HL-60 (cell line): ENCODE measurements around the gene IL9.

ENCODE experiments used
- DNase-seq, 2 experiments: peaks; one replicate each; pipeline ENCODE4 v3.0.0-alpha.2; 2010 to 2020; ENCODE audit warnings: low read depth in 1 of 2, low spot score in 1 of 2
- H3K27ac ChIP-seq: fragments of 250-450 bp; sonication (Bioruptor Pico); replicated peaks from 2 replicates; pipeline ENCODE4 v1.5.1; 2020; ENCODE audit warnings: mild to moderate bottlenecking, moderate library complexity
- H3K27me3 ChIP-seq: fragments of 250-450 bp; sonication (Bioruptor Pico); 2 replicates; pipeline ENCODE4 v1.5.1; 2021; ENCODE audit warnings: mild to moderate bottlenecking, moderate library complexity; ENCODE audit not compliant: insufficient read depth, poor library complexity, severe bottlenecking
- H3K4me3 ChIP-seq: replicated peaks from 2 replicates; pipeline ENCODE4 v1.5.1; 2011; ENCODE audit warnings: mild to moderate bottlenecking, control low read depth, low read length; ENCODE audit not compliant: insufficient read depth
- GABPA ChIP-seq: IDR thresholded peaks from 2 replicates; pipeline ENCODE4 v1.6.1; 2012; ENCODE audit warnings: low read depth
- POLR2AphosphoS5 ChIP-seq: IDR thresholded peaks from 2 replicates; pipeline ENCODE4 v1.6.1; 2012; ENCODE audit warnings: low read depth
- SPI1 ChIP-seq: IDR thresholded peaks from 2 replicates; pipeline ENCODE4 v1.6.1; 2012; ENCODE audit warnings: low read depth, mild to moderate bottlenecking, borderline replicate concordance
- TF ChIP-seq, protein P1 (sequence below): IDR thresholded peaks from 2 replicates; pipeline ENCODE4 v1.6.1; 2012; ENCODE audit warnings: low read depth; ENCODE audit not compliant: insufficient replicate concordance
- TF ChIP-seq, protein P2 (sequence below): IDR thresholded peaks from one replicate; pipeline ENCODE4 v1.5.1; 2011; ENCODE audit warnings: low read length, control low read depth, inconsistent platforms; ENCODE audit not compliant: insufficient read depth

IL9 gene

DNA sequence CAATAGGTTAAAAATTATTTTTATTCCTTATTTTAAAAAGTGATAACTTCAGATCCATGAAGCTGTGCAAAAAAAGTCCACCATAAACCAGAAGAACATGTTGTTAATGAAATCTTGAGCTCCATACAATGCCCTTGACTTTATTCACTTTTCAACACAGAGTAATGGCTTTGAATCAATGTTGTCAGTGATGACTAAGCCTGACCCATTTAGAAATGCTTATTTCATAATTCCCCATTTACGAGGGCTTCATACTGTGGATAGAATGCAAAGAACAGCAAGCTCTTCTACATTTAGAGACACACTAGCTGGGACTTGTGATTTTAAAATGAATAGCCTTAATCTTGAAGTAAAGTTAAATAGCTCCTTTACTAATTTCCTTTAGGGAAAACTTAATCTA is 25.7 kb upstream of the IL9 start:
- Histone ChIP-seq H3K27me3 (no peaks in the 10 kb centered on the region), H3K4me3 (no peak overlapping the region), H3K27ac (no peak overlapping the region)
- no peak for DNase-seq
- TF ChIP-seq, protein P1, sequence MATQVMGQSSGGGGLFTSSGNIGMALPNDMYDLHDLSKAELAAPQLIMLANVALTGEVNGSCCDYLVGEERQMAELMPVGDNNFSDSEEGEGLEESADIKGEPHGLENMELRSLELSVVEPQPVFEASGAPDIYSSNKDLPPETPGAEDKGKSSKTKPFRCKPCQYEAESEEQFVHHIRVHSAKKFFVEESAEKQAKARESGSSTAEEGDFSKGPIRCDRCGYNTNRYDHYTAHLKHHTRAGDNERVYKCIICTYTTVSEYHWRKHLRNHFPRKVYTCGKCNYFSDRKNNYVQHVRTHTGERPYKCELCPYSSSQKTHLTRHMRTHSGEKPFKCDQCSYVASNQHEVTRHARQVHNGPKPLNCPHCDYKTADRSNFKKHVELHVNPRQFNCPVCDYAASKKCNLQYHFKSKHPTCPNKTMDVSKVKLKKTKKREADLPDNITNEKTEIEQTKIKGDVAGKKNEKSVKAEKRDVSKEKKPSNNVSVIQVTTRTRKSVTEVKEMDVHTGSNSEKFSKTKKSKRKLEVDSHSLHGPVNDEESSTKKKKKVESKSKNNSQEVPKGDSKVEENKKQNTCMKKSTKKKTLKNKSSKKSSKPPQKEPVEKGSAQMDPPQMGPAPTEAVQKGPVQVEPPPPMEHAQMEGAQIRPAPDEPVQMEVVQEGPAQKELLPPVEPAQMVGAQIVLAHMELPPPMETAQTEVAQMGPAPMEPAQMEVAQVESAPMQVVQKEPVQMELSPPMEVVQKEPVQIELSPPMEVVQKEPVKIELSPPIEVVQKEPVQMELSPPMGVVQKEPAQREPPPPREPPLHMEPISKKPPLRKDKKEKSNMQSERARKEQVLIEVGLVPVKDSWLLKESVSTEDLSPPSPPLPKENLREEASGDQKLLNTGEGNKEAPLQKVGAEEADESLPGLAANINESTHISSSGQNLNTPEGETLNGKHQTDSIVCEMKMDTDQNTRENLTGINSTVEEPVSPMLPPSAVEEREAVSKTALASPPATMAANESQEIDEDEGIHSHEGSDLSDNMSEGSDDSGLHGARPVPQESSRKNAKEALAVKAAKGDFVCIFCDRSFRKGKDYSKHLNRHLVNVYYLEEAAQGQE, result no peak
- TF ChIP-seq GABPA (no peak), POLR2AphosphoS5 (no peak), SPI1 (no peak)
- TF ChIP-seq, protein P2, sequence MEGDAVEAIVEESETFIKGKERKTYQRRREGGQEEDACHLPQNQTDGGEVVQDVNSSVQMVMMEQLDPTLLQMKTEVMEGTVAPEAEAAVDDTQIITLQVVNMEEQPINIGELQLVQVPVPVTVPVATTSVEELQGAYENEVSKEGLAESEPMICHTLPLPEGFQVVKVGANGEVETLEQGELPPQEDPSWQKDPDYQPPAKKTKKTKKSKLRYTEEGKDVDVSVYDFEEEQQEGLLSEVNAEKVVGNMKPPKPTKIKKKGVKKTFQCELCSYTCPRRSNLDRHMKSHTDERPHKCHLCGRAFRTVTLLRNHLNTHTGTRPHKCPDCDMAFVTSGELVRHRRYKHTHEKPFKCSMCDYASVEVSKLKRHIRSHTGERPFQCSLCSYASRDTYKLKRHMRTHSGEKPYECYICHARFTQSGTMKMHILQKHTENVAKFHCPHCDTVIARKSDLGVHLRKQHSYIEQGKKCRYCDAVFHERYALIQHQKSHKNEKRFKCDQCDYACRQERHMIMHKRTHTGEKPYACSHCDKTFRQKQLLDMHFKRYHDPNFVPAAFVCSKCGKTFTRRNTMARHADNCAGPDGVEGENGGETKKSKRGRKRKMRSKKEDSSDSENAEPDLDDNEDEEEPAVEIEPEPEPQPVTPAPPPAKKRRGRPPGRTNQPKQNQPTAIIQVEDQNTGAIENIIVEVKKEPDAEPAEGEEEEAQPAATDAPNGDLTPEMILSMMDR, result no peak

DNA sequence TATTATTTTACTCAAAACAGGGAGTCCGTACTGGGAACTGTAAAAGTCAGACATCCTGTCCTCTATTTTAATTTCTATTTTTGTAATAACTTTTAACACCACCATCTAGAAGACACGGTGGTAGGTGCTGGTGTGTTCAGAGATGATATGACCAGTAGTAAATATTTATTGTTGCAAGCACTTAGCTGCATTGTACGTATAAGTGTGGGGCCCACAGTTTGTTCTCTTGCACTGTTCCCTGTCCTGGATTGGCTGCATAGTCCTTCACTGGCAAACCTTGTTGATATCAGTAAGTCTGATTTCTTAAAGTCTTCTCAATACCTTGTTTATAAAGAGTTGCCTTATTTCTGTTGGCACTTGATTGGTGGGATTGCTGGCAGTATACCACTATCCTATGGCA is 24.6 kb upstream of the IL9 start:
- no peaks in the 10 kb centered on the region for H3K27me3 ChIP-seq
- no peak overlapping the region for H3K27ac ChIP-seq
- no peak overlapping the region for H3K4me3 ChIP-seq
- DNase-seq, result no peak
- no peak for TF ChIP-seq POLR2AphosphoS5
- TF ChIP-seq, protein P1, result no peak
- TF ChIP-seq, protein P2, result no peak

GRCh38 chr5:135916638-135917263 is 21.1 kb upstream of the IL9 start:
- Histone ChIP-seq H3K27me3 (no peaks in the 10 kb centered on the region), H3K27ac (no peak overlapping the region), H3K4me3 (no peak overlapping the region)
- TF ChIP-seq SPI1 (no peak), POLR2AphosphoS5 (no peak), GABPA (no peak)
- TF ChIP-seq, protein P1, result no peak
- TF ChIP-seq, protein P2, result no peak
- DNase-seq, result no peak
